KMS-11 (cell line): ENCODE data around the gene CDC42BPA.

Source experiments
- H2AFZ ChIP-seq: fragments of 200-600 bp; sonication (generic); 2 replicates; pipeline ENCODE4 v1.6.1; 2016; ENCODE audit warnings: antibody characterized with exemption, mixed run types, low read depth
- H3K27ac ChIP-seq: fragments of 200-600 bp; sonication (generic); 2 replicates; pipeline ENCODE4 v1.6.1; 2016; ENCODE audit warnings: mild to moderate bottlenecking, mixed run types
- H3K27me3 ChIP-seq: fragments of 200-600 bp; sonication (generic); 2 replicates; pipeline ENCODE4 v1.6.1; 2017; ENCODE audit warnings: mild to moderate bottlenecking, low read depth, mixed run types, moderate library complexity; ENCODE audit not compliant: insufficient read depth
- H3K36me3 ChIP-seq: fragments of 200-600 bp; sonication (generic); 2 replicates; pipeline ENCODE4 v1.6.1; 2017; ENCODE audit warnings: mild to moderate bottlenecking, mixed run types; ENCODE audit not compliant: insufficient read depth
- H3K4me1 ChIP-seq: fragments of 200-600 bp; sonication (generic); 2 replicates; pipeline ENCODE4 v1.6.1; 2016; ENCODE audit warnings: mild to moderate bottlenecking, low read depth, mixed run types; ENCODE audit not compliant: poor library complexity, severe bottlenecking
- H3K4me2 ChIP-seq: fragments of 200-600 bp; sonication (generic); 2 replicates; pipeline ENCODE4 v1.7.0; 2016; ENCODE audit warnings: mild to moderate bottlenecking, mixed run types
- H3K4me3 ChIP-seq: fragments of 200-600 bp; sonication (generic); IDR thresholded peaks from 2 replicates; pipeline ENCODE4 v1.6.1; 2017; ENCODE audit warnings: low read depth, low read length, mixed read lengths; ENCODE audit not compliant: insufficient read depth
- H3K79me2 ChIP-seq: fragments of 200-600 bp; sonication (generic); 2 replicates; pipeline ENCODE4 v1.6.1; 2016; ENCODE audit warnings: low read depth, mixed run types; ENCODE audit not compliant: insufficient read depth
- H3K9ac ChIP-seq: fragments of 200-600 bp; sonication (generic); 2 replicates; pipeline ENCODE4 v1.6.1; 2016; ENCODE audit warnings: mild to moderate bottlenecking, mixed run types
- H4K20me1 ChIP-seq: fragments of 200-600 bp; sonication (generic); 2 replicates; pipeline ENCODE4 v1.6.1; 2016; ENCODE audit warnings: mild to moderate bottlenecking, mixed run types; ENCODE audit not compliant: insufficient read depth
- CTCF ChIP-seq: fragments of 200-600 bp; sonication (generic); conservative IDR thresholded peaks from 2 replicates; pipeline ENCODE4 v1.6.1; 2017; ENCODE audit warnings: low read depth, mild to moderate bottlenecking, antibody characterized with exemption, low read length, moderate library complexity, mixed read lengths

Gene CDC42BPA

GRCh38 chr1:226940806-226941067 lies 377.6 kb downstream of the CDC42BPA start:
- Histone ChIP-seq H3K27ac (peak overlapping the region; percentile 98; the same call in 1 of the 2 replicates), H3K36me3 (no peaks in the 10 kb centered on the region), H3K9ac (peak overlapping the region; percentile 94), H3K4me2 (peak overlapping the region; percentile 98), H4K20me1 (no peaks in the 10 kb centered on the region), H2AFZ (peak overlapping the region; percentile 84), H3K27me3 (no peaks in the 10 kb centered on the region), H3K79me2 (peaks cover 48% of the 10 kb centered on the region; the same call in 1 of the 2 replicates), H3K4me3 (peak overlapping the region; percentile 63), H3K4me1 (peaks cover 20% of the 10 kb centered on the region)
- TF ChIP-seq CTCF, result no peak

GRCh38 chr1:226940029-226940805 lies 378.1 kb downstream of the CDC42BPA start, which contains the start of gene COQ8A:
TSS of gene COQ8A (plus strand) at chr1:226940294. CDS start at chr1:226961386, 21,092 bp downstream.
- Histone ChIP-seq H3K79me2 (peaks cover 43% of the 10 kb centered on the region; the same call in 1 of the 2 replicates), H3K4me3 (peak within 1 kb of the TSS; percentile 69), H4K20me1 (no peaks in the 10 kb centered on the region), H3K27me3 (no peaks in the 10 kb centered on the region), H3K27ac (peak within 1 kb of the TSS; percentile 98), H3K36me3 (no peaks in the 10 kb centered on the region), H3K4me1 (peaks cover 20% of the 10 kb centered on the region), H3K9ac (peak within 1 kb of the TSS; percentile 94), H3K4me2 (peak within 1 kb of the TSS; percentile 98), H2AFZ (peak within 1 kb of the TSS; percentile 84)
- TF ChIP-seq CTCF, result no peak
